A549 (cell line): ENCODE measurements around the gene SMCO4. TPM values are rescaled to one million over a fixed set of nuclear protein-coding genes. Genes with fewer than 3 reads are reported as not detected.

Experiments used
- ATAC-seq, 2 experiments: fragments of 200-7000 bp in 1 of 2; fragments of >200 bp in 1 of 2; cut with Nextera tagmentation in 1 of 2; cut with Tn5 transposase in 1 of 2; 3 replicates each; pipeline versions ENCODE4 v1.8.0 to v1.9.1; 2018 to 2020; ENCODE audit warnings: mild to moderate bottlenecking in 1 of 2, moderate library complexity in 1 of 2
- CTCF ChIA-PET: fragments of 300-600 bp; sonication (Branson Sonifier 250); formaldehyde crosslinking; extraction: SDS; loops from one replicate; lab custom pipeline; 2021; ENCODE audit warnings: antibody characterized with exemption, inconsistent platforms; lab: Yijun Ruan, JAX
- POLR2A ChIA-PET: fragments of 350-600 bp; formaldehyde crosslinking; extraction: SDS; loops from one replicate; lab custom pipeline; 2021; ENCODE audit warnings: antibody characterized with exemption, inconsistent platforms; lab: Yijun Ruan, JAX
- DNase-seq, 2 experiments: peaks; one replicate each; pipeline versions ENCODE4 v3.0.0 to v3.0.0-alpha.2; 2011 to 2016; ENCODE audit warnings: low read depth in 1 of 2, low spot score in 1 of 2
- FAIRE-seq: peaks from 2 replicates; lab custom pipeline; 2011; peaks lifted over from hg19 to GRCh38; lab: Jason Lieb, UNC
- H3K27ac ChIP-seq, 2 experiments: fragments of >200 bp; sonication (Bioruptor Twin); formaldehyde crosslinking; 3 replicates each; pipeline ENCODE4 v1.5.1; 2016 to 2017
- H3K4me1 ChIP-seq: fragments of >200 bp; sonication (Bioruptor Twin); formaldehyde crosslinking; 3 replicates; pipeline ENCODE4 v1.6.1; 2016
- H3K4me2 ChIP-seq: fragments of >200 bp; sonication (Bioruptor Twin); formaldehyde crosslinking; 3 replicates; pipeline ENCODE4 v1.6.1; 2016
- H3K4me3 ChIP-seq: fragments of >200 bp; sonication (Bioruptor Twin); formaldehyde crosslinking; 3 replicates; pipeline ENCODE4 v1.5.1; 2016
- H3K9me3 ChIP-seq: fragments of >200 bp; sonication (Bioruptor Twin); formaldehyde crosslinking; 3 replicates; pipeline ENCODE4 v1.6.1; 2016
- BCL3 ChIP-seq: fragments of >200 bp; sonication (Bioruptor Twin); formaldehyde crosslinking; IDR thresholded peaks from 3 replicates; pipeline ENCODE4 v1.6.1; 2016
- CBX2 ChIP-seq: fragments of 200-600 bp; sonication (generic); IDR thresholded peaks from 2 replicates; pipeline ENCODE4 v1.6.1; 2016; ENCODE audit warnings: low read depth, mild to moderate bottlenecking, borderline replicate concordance
- CBX8 ChIP-seq: fragments of 200-600 bp; sonication (generic); IDR thresholded peaks from 2 replicates; pipeline ENCODE4 v1.6.1; 2016
- CEBPB ChIP-seq, 2 experiments: fragments of >200 bp in 1 of 2; sonication (Bioruptor Twin) in 1 of 2; formaldehyde crosslinking in 1 of 2; IDR thresholded peaks; 2 replicates each; pipeline ENCODE4 v1.6.1; 2012 to 2016
- E2F6 ChIP-seq: IDR thresholded peaks from 2 replicates; pipeline ENCODE4 v1.6.1; 2012; ENCODE audit warnings: low read depth, borderline replicate concordance
- EP300 ChIP-seq, 2 experiments: fragments of >200 bp; sonication (Bioruptor Twin); formaldehyde crosslinking; IDR thresholded peaks; 2 replicates in 1 of 2; 3 replicates in 1 of 2; pipeline ENCODE4 v1.6.1; 2016 to 2017
- ESRRA ChIP-seq: fragments of 150-350 bp; IDR thresholded peaks from 2 replicates; pipeline ENCODE4 v1.6.1; 2014; ENCODE audit warnings: mild to moderate bottlenecking, low read length, borderline replicate concordance
- FOSL2 ChIP-seq, 2 experiments: fragments of 450-650 bp in 1 of 2; fragments of >200 bp in 1 of 2; sonication (Bioruptor Twin) in 1 of 2; formaldehyde crosslinking; IDR thresholded peaks; 2 replicates each; pipeline versions ENCODE4 v1.5.0 to v1.6.1; 2016 to 2020; ENCODE audit warnings: mild to moderate bottlenecking in 1 of 2, moderate library complexity in 1 of 2
- FOXS1 ChIP-seq: fragments of 250-450 bp; sonication (Bioruptor Pico); IDR thresholded peaks from 2 replicates; pipeline ENCODE4 v1.5.0; 2020; ENCODE audit warnings: mild to moderate bottlenecking, moderate library complexity
- HES2 ChIP-seq: fragments of >200 bp; sonication (Bioruptor Twin); formaldehyde crosslinking; IDR thresholded peaks from 2 replicates; pipeline ENCODE4 v1.6.1; 2016
- HOXA7 ChIP-seq: fragments of 250-450 bp; sonication (Bioruptor Pico); IDR thresholded peaks from 2 replicates; pipeline ENCODE4 v1.5.0; 2020; ENCODE audit warnings: mild to moderate bottlenecking, moderate library complexity
- JUN ChIP-seq, 2 experiments: fragments of >200 bp; sonication (Bioruptor Twin); formaldehyde crosslinking; IDR thresholded peaks; 2 replicates in 1 of 2; 3 replicates in 1 of 2; pipeline ENCODE4 v1.6.1; 2016 to 2017
- JUNB ChIP-seq: fragments of >200 bp; sonication (Bioruptor Twin); formaldehyde crosslinking; IDR thresholded peaks from 2 replicates; pipeline ENCODE4 v1.6.1; 2016
- KDM1A ChIP-seq: fragments of 200-600 bp; sonication (generic); IDR thresholded peaks from 2 replicates; pipeline ENCODE4 v1.6.1; 2016; ENCODE audit warnings: low read depth, mild to moderate bottlenecking
- NPAS2 ChIP-seq: fragments of 250-450 bp; sonication (Bioruptor Pico); IDR thresholded peaks from 2 replicates; pipeline ENCODE4 v1.8.0; 2022; ENCODE audit warnings: mild to moderate bottlenecking, moderate library complexity, borderline replicate concordance
- PHF8 ChIP-seq: fragments of 200-600 bp; sonication (generic); IDR thresholded peaks from 2 replicates; pipeline ENCODE4 v1.6.1; 2016; ENCODE audit warnings: low read depth, mild to moderate bottlenecking, antibody characterized with exemption, moderate library complexity, borderline replicate concordance
- RAD21 ChIP-seq, 2 experiments: fragments of >200 bp in 1 of 2; sonication (Bioruptor Twin) in 1 of 2; formaldehyde crosslinking in 1 of 2; IDR thresholded peaks in 1 of 2; conservative IDR thresholded peaks in 1 of 2; 2 replicates in 1 of 2; 3 replicates in 1 of 2; pipeline ENCODE4 v1.6.1; 2012 to 2018; ENCODE audit warnings: inconsistent platforms in 1 of 2
- RARB ChIP-seq: fragments of 250-450 bp; sonication (Bioruptor Pico); IDR thresholded peaks from 2 replicates; pipeline ENCODE4 v1.8.0; 2021; ENCODE audit warnings: mild to moderate bottlenecking, moderate library complexity
- RFX5 ChIP-seq: fragments of 450-650 bp; IDR thresholded peaks from 2 replicates; pipeline ENCODE4 v1.7.1; 2014; ENCODE audit warnings: antibody characterized with exemption, mild to moderate bottlenecking, moderate library complexity
- RNF2 ChIP-seq: fragments of 200-600 bp; sonication (generic); IDR thresholded peaks from 2 replicates; pipeline ENCODE4 v1.6.1; 2016; ENCODE audit warnings: low read depth, mild to moderate bottlenecking, antibody characterized with exemption, moderate library complexity, borderline replicate concordance
- TFCP2L1 ChIP-seq: fragments of 250-450 bp; sonication (Bioruptor Pico); IDR thresholded peaks from 2 replicates; pipeline ENCODE4 v1.5.0; 2021; ENCODE audit warnings: mild to moderate bottlenecking
- USF2 ChIP-seq: fragments of 450-650 bp; IDR thresholded peaks from 2 replicates; pipeline ENCODE4 v1.6.1; 2014; ENCODE audit warnings: antibody characterized with exemption
- ZFP36 ChIP-seq: fragments of 450-650 bp; IDR thresholded peaks from 2 replicates; pipeline ENCODE4 v1.6.1; 2014; ENCODE audit warnings: borderline replicate concordance; ENCODE audit not compliant: partially characterized antibody
- ZSCAN20 ChIP-seq: fragments of 250-450 bp; sonication (Bioruptor Pico); IDR thresholded peaks from 2 replicates; pipeline ENCODE4 v1.8.0; 2022; ENCODE audit warnings: mild to moderate bottlenecking, moderate library complexity
- WGBS: methylation state at CpG from one replicate; pipeline ENCODE4 v1.1.6; 2017; ENCODE audit errors: missing lambda C conversion rate; 5-methylcytosine and 5-hydroxymethylcytosine counted together
- polyA plus RNA-seq, 4 experiments: library from polyadenylated mRNA; depleted of rRNA in 3 of 4; stranded (reverse); fragments of >200 nt; fragmentation: RNase III in 1 of 4; extraction: RNeasy Plus Mini Kit Qiagen cat#74134 plus additional on column Dnase treatment in 1 of 4; gene quantifications; 2 replicates in 3 of 4; 3 replicates in 1 of 4; pipeline ENCODE4 v1.2.3, GENCODE V29; 2011 to 2017

The SMCO4 gene
- polyA plus RNA-seq, 2 of the 4 experiments (the other 2 are of a cell fraction) = 11.9 to 14.8 TPM

- Histone ChIP-seq H3K4me1 (no peaks in the 10 kb centered on the region), H3K4me3 (no peak overlapping the region), H3K4me2 (no peak overlapping the region), H3K27ac (no peak overlapping the region), H3K9me3 (no peaks in the 10 kb centered on the region)
- ChIA-PET POLR2A (no interaction called here), CTCF (interaction anchor here (1.2 kb wide), 1 partner anchor 12 kb away, joined by 10 read pairs; no protein-coding TSS in a partner anchor)
- no peak for DNase-seq
- no peak for ATAC-seq
- WGBS = 72% methylated on average over 4 of the region's 4 CpGs
- no peak for TF ChIP-seq ZFP36
- no peak for TF ChIP-seq USF2
- no peak for TF ChIP-seq RNF2
- no peak for TF ChIP-seq NPAS2 (CRISPR knock-in tag)
- no peak for TF ChIP-seq KDM1A
- no peak for TF ChIP-seq ZSCAN20 (CRISPR knock-in tag)
- TF ChIP-seq RFX5 = no peak
- TF ChIP-seq BCL3 = no peak
- no peak for TF ChIP-seq HOXA7 (CRISPR knock-in tag)
- no peak for TF ChIP-seq TFCP2L1
- no peak for TF ChIP-seq FOSL2 (IDR thresholded peaks at IDR 0.05)
- no peak for TF ChIP-seq FOSL2 (CRISPR knock-in tag; IDR thresholded peaks at IDR 0.05)
- TF ChIP-seq RAD21 (conservative IDR thresholded peaks at IDR 0.05 in 1 of 2, IDR thresholded peaks at IDR 0.05 in 1 of 2) = no peak
- no peak for FAIRE-seq
Observed at GRCh38 chr11:93512073-93512475, 31.1 kb downstream of the SMCO4 start.

- H3K4me3 ChIP-seq = no peak overlapping the region
- ChIA-PET CTCF (no interaction called here), POLR2A (no interaction called here)
- no peak for ATAC-seq
- no peak overlapping the region for H3K4me2 ChIP-seq
- no peak for FAIRE-seq
- WGBS = 100% methylated on average over 3 of the region's 3 CpGs
- H3K9me3 ChIP-seq = no peaks in the 10 kb centered on the region
- no peak for TF ChIP-seq RAD21 (conservative IDR thresholded peaks at IDR 0.05 in 1 of 2, IDR thresholded peaks at IDR 0.05 in 1 of 2)
- TF ChIP-seq CEBPB (IDR thresholded peaks at IDR 0.05) = no peak
- TF ChIP-seq RARB = no peak
- no peak for TF ChIP-seq PHF8
- no peak for TF ChIP-seq FOXS1 (CRISPR knock-in tag)
- no peak for TF ChIP-seq E2F6
- no peak for TF ChIP-seq HES2
- TF ChIP-seq CBX8 = no peak
- no peak for TF ChIP-seq EP300 (IDR thresholded peaks at IDR 0.05)
- TF ChIP-seq CBX2 = no peak
- no peak for TF ChIP-seq BCL3
- no peak for TF ChIP-seq JUN (IDR thresholded peaks at IDR 0.05)
- TF ChIP-seq ESRRA = no peak
- no peak for TF ChIP-seq JUNB
- TF ChIP-seq ZSCAN20 (CRISPR knock-in tag) = no peak
- TF ChIP-seq NPAS2 (CRISPR knock-in tag) = no peak
- no peak overlapping the region for H3K27ac ChIP-seq
- no peaks in the 10 kb centered on the region for H3K4me1 ChIP-seq
- no peak for DNase-seq
Observed at GRCh38 chr11:93510196-93510873, 32.9 kb downstream of the SMCO4 start.
